HFF-Myc (cell line): Measurements from ENCODE around the gene PNMT.

ENCODE experiments used
- DNase-seq: peaks from one replicate; pipeline ENCODE4 v3.0.0-alpha.2; 2011; ENCODE audit warnings: low read depth; ENCODE audit errors: extremely low read depth
- H3K4me3 ChIP-seq: replicated peaks from 2 replicates; pipeline ENCODE4 v1.5.1; 2011; ENCODE audit warnings: low read depth, mild to moderate bottlenecking, control low read depth, low read length
- TF ChIP-seq, protein P1 (sequence below): IDR thresholded peaks from 2 replicates; pipeline ENCODE4 v1.5.1; 2012; ENCODE audit warnings: mild to moderate bottlenecking, low read depth, low read length, control low read depth; ENCODE audit errors: missing control alignments

Gene PNMT

DNA sequence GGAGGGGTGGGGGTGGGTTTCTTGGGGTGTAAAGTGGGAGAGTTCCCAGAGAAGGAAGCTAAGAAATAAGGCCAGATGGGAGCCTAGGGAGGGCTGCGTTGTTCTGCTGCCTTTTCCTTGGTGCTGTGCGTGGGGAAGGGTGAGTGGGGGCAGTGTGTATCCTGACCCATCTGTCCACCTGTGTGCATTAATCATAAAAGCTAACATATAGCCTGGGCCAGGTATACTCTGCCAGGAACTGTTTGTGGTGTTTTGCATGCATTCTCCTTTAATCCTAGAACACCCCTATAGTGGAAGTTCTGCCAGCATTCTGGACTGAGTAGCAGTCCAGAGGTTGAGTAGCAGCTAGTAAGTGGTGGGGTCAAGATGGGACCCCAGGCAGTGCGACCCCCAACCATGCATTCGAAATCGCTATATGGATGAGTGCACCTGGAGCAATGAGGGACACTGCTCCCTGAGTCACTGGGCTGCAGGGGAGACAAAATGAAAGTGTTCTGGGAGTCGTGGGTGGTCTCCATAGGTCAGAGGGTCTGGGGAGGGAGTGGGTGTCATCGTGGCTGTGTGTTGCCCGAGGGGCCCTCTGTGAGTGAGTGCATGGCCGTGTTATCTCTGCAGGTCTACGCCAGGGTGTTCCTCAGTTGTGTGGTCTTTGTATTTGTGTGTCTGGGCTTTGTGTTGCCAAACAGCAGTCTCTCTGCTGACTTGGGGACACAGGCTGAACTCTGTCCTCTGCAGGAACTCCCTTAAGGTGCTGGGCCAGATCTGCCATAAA, 32.9 kb downstream of the PNMT start:
- no peak for DNase-seq
- TF ChIP-seq, protein P1, sequence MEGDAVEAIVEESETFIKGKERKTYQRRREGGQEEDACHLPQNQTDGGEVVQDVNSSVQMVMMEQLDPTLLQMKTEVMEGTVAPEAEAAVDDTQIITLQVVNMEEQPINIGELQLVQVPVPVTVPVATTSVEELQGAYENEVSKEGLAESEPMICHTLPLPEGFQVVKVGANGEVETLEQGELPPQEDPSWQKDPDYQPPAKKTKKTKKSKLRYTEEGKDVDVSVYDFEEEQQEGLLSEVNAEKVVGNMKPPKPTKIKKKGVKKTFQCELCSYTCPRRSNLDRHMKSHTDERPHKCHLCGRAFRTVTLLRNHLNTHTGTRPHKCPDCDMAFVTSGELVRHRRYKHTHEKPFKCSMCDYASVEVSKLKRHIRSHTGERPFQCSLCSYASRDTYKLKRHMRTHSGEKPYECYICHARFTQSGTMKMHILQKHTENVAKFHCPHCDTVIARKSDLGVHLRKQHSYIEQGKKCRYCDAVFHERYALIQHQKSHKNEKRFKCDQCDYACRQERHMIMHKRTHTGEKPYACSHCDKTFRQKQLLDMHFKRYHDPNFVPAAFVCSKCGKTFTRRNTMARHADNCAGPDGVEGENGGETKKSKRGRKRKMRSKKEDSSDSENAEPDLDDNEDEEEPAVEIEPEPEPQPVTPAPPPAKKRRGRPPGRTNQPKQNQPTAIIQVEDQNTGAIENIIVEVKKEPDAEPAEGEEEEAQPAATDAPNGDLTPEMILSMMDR: no peak
- peak overlapping the region; percentile 67 for H3K4me3 ChIP-seq

DNA sequence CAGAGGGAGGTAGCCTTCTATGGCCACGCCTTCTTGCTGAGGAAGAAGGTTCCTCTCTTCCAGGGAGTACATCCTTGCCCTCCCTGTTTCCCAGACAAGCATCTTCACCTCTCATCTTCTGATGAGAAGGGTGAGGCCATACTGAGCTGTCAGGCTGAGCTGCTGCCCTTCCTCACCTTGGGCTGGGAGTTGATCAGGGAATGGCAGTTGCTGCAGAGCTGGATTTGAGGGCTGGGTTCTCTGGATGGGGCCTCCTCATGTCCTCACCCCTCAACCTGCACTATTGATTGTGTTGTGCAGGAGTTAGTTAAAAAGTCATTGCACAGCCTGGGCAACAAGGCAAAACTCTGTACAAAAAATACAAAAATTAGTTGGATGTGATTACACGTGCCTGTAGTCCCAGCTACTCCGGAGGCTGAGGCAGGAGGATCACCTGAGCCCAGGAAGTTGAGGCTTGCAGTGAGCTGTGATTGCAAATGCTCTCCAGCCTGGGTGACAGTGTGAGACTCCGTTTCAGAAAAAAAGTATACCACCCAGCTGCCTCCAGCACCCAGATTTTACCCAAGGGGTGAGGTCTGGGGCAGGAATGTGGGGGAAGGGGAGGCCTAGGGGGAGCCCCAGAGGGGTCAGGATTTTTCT, 33.6 kb downstream of the PNMT start:
- TF ChIP-seq, protein P1: no peak
- DNase-seq: no peak
- H3K4me3 ChIP-seq: no peak overlapping the region

DNA sequence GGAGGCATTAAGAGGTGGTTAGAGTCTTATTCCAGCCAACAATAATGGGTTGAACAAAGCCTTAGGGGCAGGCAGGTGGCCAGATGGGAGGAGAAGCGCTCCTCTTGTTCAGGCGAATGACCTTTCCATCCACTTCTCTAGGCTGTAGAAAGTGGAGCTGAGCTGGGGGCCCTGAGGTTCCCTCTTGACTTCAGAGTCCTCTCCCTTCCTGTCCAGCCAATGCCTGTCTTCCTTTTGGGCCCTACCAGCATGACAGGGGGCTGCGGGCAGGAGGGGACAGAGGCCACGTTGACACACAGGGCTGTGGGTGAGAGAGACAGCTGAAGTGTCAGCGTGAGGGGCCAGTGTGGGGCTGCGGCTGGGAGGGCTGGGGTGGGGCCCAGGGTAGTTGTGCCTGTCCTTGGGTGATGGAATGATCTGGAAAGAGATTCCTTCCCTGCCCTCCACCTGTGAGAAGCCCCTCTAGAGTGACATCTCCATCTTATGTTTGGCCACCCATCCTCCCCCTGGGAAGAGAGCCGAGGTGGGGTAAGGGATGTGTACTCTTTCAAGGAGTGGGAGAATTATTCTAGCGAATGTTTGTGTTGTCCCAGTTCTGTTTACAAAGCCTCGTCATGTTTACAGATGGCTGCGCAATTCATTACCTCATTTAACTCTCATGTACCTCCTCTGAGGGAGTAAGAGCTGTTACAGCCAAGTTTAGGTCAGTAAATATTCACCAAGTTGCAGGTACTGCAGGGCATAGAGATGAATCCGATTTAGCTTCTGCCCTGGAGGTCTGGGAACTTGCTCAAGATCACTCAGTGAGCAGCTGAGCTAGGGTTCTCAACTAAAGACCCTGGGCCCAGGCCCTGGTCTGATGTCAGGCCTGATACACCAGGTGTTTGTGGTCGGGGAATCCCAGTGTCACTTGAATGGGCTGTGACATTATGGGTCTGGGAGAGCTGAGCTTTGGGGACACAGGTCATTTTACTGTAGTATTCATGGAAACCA, 34.9 kb downstream of the PNMT start:
- H3K4me3 ChIP-seq: no peak overlapping the region
- no peak for DNase-seq
- TF ChIP-seq, protein P1: no peak

DNA sequence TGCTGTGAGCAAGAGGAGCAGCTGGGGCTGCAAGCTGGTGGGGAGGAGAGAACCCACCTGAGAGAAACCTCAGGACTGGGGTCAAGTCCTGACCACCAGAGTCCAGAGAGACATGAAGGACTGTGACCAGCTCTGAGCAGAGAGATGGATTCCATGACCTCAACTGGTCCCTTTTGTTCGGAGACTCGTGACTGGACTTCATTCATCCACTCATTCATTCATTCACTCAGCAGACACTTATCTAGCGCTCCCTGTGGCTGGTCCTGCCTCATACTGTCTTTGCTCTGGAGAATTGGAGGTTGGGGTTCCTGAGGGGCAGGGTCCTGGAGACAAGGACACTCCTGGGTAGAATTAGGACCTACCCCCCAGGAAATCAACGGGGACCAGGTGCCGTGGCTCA, 35.7 kb downstream of the PNMT start:
- TF ChIP-seq, protein P1: no peak
- H3K4me3 ChIP-seq: no peak overlapping the region
- DNase-seq: no peak

DNA sequence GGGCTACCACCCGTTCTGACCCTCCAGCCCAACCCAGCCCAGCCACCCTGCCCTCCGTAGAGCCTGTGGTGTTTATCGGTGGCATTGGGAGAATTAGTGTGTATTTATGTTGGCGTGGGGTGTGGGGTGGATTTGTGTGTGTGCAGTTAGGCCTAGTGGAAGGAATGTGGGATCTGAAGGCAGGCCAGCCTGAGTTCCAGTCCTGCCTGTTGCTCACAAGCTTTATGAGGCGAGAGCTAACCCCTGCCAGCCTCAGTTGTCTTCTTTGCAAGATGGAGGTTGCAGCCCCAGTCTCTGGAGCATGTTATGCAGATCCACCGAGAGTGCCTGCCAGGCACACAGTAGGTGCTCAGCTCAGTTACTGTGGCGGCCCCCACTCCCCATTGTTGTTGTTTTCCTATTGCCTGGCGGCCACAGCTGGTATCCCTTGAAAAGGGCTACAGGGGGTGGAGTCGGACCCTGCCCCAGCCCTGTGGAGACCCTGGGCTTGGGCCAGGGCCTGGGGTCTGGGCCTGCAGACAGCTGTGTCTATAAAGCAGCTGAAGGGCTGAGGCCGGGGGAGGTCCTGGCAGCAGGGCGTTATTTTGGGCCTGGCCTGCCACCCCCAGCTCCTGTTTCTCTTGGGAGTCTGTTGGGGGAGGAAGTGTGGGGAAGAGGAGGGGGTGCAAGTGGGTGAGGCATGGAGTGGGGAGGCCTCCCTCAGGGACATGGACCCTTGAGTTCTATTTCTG, 36.7 kb downstream of the PNMT start:
- TF ChIP-seq, protein P1: peak; percentile 13
- DNase-seq: no peak
- no peak overlapping the region for H3K4me3 ChIP-seq

DNA sequence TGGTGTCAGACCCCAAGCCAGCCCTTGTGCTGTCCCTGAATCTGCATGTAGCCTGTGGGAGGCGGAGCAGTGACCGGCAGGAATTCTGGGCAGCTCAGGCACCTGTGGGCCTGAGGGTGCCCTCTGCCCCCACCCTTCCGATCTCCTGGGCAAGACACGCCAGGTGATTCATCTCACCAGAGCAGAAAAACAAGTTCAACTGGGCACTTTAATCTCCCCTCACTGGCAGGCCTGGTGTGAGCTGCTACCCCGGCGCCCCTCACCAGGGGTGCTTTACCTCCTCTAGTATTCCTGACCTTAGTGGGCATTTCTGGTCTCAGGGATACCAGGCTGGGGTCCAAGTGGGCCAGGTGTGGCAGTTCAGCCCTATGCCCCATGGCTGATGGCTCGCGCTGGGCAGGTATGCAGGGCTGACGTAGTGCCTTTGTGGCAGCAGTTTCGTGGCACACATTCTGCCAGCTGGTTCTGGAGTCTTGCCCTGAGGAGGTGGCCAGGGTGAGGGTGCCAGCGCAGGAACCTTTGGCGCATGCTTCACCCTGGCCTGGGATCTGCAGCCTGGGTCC, 37.6 kb downstream of the PNMT start:
- TF ChIP-seq, protein P1: no peak
- DNase-seq: no peak
- no peak overlapping the region for H3K4me3 ChIP-seq
